ENCODE results near the gene YEATS2.

YEATS2 gene

GRCh38 chr3:183819831-183820230 lies 122.2 kb downstream of the YEATS2 start:
- Histone ChIP-seq H3K4me3 (no peak overlapping the region), H3K27ac (no peak overlapping the region), H3K27me3 (no peaks in the 10 kb centered on the region), H3K4me1 (peaks cover 3 to 9% (median 6%) of the 10 kb centered on the region in 4 donors), H3K9me3 (no peaks in the 10 kb centered on the region), H3K36me3 (peaks cover 0 to 29% (median 8%) of the 10 kb centered on the region in 3 donors)
- intact Hi-C loops (cut with DNase I; ENCODE audit: low total_unique reads) = no loop called here
- DNase-seq = peak in 1 of 2 donors; percentile 53
- TF ChIP-seq CTCF (IDR thresholded peaks at IDR 0.05) = no peak

- no peak overlapping the region for H3K27ac ChIP-seq
- no peak for DNase-seq
- intact Hi-C loops (cut with DNase I; ENCODE audit: low total_unique reads) = no loop called here
- no peaks in the 10 kb centered on the region for H3K9me3 ChIP-seq
- H3K4me3 ChIP-seq = no peak overlapping the region
- no peaks in the 10 kb centered on the region for H3K27me3 ChIP-seq
- peaks cover 3 to 15% (median 10%) of the 10 kb centered on the region in 4 donors for H3K4me1 ChIP-seq
- TF ChIP-seq CTCF (IDR thresholded peaks at IDR 0.05) = no peak
- H3K36me3 ChIP-seq = peaks cover 0 to under 1% (median 0%) of the 10 kb centered on the region in 3 donors
These were observed 125.0 kb downstream of the YEATS2 start for GRCh38 chr3:183822631-183823030.

- H3K9me3 ChIP-seq = no peaks in the 10 kb centered on the region
- peaks cover 0 to 11% (median 0%) of the 10 kb centered on the region in 3 donors for H3K36me3 ChIP-seq
- H3K4me1 ChIP-seq = peaks cover 3 to 15% (median 10%) of the 10 kb centered on the region in 4 donors
- no peak overlapping the region for H3K27ac ChIP-seq
- no peak for TF ChIP-seq CTCF (IDR thresholded peaks at IDR 0.05)
- H3K27me3 ChIP-seq = no peaks in the 10 kb centered on the region
- intact Hi-C loops (cut with DNase I; ENCODE audit: low total_unique reads) = no loop called here
- no peak overlapping the region for H3K4me3 ChIP-seq
- no peak for DNase-seq
These were observed 126.4 kb downstream of the YEATS2 start for GRCh38 chr3:183823963-183824362.

GRCh38 chr3:183824761-183825455 lies 127.3 kb downstream of the YEATS2 start:
- Histone ChIP-seq H3K27me3 (no peaks in the 10 kb centered on the region), H3K9me3 (no peaks in the 10 kb centered on the region), H3K36me3 (peaks cover 3 to 21% (median 9%) of the 10 kb centered on the region in 3 donors), H3K27ac (peak overlapping the region in 1 of 2 donors; percentile 11), H3K4me3 (peak overlapping the region; percentile 53 to 65), H3K4me1 (peaks cover 3 to 15% (median 10%) of the 10 kb centered on the region in 4 donors)
- no peak for TF ChIP-seq CTCF (IDR thresholded peaks at IDR 0.05)
- DNase-seq = peak in 1 of 2 donors; percentile 53
- intact Hi-C loops (cut with DNase I; ENCODE audit: low total_unique reads) = no loop called here

GRCh38 chr3:183825456-183826161 lies 128.0 kb downstream of the YEATS2 start, which contains the start of gene MAP6D1:
MAP6D1 (minus strand) TSS chr3:183825577; CDS start chr3:183825547, 30 bp downstream.
- Histone ChIP-seq H3K27ac (peak within 1 kb of the TSS in 1 of 2 donors; percentile 11), H3K4me3 (peak within 1 kb of the TSS; percentile 53 to 65), H3K27me3 (no peaks in the 10 kb centered on the region), H3K36me3 (peaks cover 3 to 27% (median 15%) of the 10 kb centered on the region in 3 donors), H3K9me3 (no peaks in the 10 kb centered on the region), H3K4me1 (peaks cover 3 to 15% (median 10%) of the 10 kb centered on the region in 4 donors)
- intact Hi-C loops (cut with DNase I; ENCODE audit: low total_unique reads) = no loop called here
- TF ChIP-seq CTCF (IDR thresholded peaks at IDR 0.05) = no peak
- no peak for DNase-seq

Measured in tibial artery (tissue), 4 donors.